Activated B cell treated with CpG ODN at 0.5 μM for 24 hours (primary cell): Measurements from ENCODE around the gene MAD1L1. TPM values are rescaled to one million over a fixed set of nuclear protein-coding genes. Genes with fewer than 3 reads are reported as not detected.
"Not testable (repeated sequence)": the region's sequence is repeated elsewhere in the genome, so short reads cannot be mapped to it uniquely, and the experiment has no call there.

ENCODE experiments used
- ATAC-seq: fragments of 200-7000 bp; cut with Tn5 transposase; one replicate; pipeline ENCODE4 v1.10.0; 2021; ENCODE audit warnings: low read depth, mild to moderate bottlenecking, moderate library complexity
- CTCF ChIA-PET: fragments of 350-600 bp; sonication (Branson Sonifier 250); formaldehyde crosslinking; loops from one replicate; lab custom pipeline; 2021; ENCODE audit warnings: antibody characterized with exemption; lab: Charles Lee
- POLR2A ChIA-PET: fragments of 350-600 bp; sonication (Branson Sonifier 250); formaldehyde crosslinking; loops from one replicate; lab custom pipeline; 2021; ENCODE audit warnings: antibody characterized with exemption; lab: Charles Lee
- DNase-seq: peaks from one replicate; pipeline ENCODE4 v3.0.0; 2022
- H3K27ac Mint-ChIP-seq: one replicate; pipeline ENCODE4 v1.8.0; 2020; ENCODE audit warnings: mixed read lengths
- H3K27me3 Mint-ChIP-seq: one replicate; pipeline ENCODE4 v1.8.0; 2021; ENCODE audit warnings: mixed read lengths
- H3K36me3 Mint-ChIP-seq: one replicate; pipeline ENCODE4 v1.8.0; 2021; ENCODE audit warnings: low read depth, mixed read lengths
- H3K4me1 Mint-ChIP-seq: one replicate; pipeline ENCODE4 v1.8.0; 2021; ENCODE audit warnings: mixed read lengths
- H3K4me3 Mint-ChIP-seq: one replicate; pipeline ENCODE4 v1.8.0; 2020; ENCODE audit warnings: mild to moderate bottlenecking, mixed read lengths
- H3K9me3 Mint-ChIP-seq: one replicate; pipeline ENCODE4 v1.8.0; 2020; ENCODE audit warnings: mixed read lengths
- intact Hi-C: fragments of 100-400 bp; cut with micrococcal nuclease; formaldehyde crosslinking; loops from one replicate; pipeline ENCODE4 v1.15.1; 2024
- total RNA-seq: library from RNA; stranded (reverse); gene quantifications from 2 replicates; pipeline ENCODE4 v1.2.3, GENCODE V29; 2022
- TF ChIP-seq, protein P1 (sequence below): fragments of 200-600 bp; IDR thresholded peaks from one replicate; pipeline ENCODE4 v1.8.0; 2022; ENCODE audit warnings: antibody characterized with exemption, mild to moderate bottlenecking

The MAD1L1 gene
- total RNA-seq, 1 donor from 2014 or later, result 54.6 TPM

DNA sequence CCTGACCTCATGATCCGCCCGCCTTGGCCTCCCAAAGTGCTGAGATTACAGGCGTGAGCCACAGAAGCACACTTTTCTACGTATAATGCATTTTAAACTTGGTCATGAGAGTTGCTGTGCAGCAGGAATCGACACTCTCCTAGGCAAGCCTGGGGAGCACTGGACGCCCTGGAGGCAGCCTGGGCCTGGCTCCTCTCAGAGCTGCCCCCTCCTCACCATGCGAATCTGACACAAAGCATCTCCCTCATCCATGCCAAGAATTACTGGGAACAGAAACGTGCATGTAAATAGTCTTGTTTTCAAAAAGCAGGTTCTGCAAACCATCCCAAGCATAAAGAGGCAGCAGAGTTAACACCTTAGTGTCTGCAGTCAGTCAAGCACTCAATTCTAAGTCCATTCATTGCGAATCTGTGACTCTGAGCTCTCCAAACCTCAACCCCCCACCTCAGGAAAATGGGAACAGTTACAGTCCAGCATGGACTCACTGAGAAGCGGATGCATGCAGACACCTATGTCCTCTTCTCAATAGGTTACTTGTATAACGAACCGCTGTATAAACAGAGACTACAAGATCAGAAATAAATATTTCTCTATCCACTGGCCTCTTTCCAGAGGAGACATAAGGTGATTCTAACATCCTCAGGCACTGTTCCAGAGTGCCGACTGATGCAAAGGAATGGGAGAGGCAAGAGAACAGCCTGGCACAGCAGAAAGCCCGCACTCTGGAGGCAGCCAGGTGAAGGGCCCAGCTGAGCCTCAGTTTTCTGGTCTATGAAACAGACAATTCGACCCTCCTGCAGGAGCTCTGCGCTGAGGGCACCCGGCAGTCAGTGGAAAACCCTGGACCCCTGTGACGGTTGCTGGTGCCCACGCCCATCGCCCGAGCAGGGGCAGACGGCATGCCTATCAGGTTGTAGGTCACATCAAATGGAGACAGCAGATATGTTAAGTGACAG is 68.9 kb downstream of the MAD1L1 start:
- peaks cover 23% of the 10 kb centered on the region for H3K36me3 Mint-ChIP-seq
- no peaks in the 10 kb centered on the region for H3K27me3 Mint-ChIP-seq
- POLR2A ChIA-PET, result no interaction called here
- ATAC-seq (no peak), DNase-seq (no peak)
- TF ChIP-seq, protein P1, sequence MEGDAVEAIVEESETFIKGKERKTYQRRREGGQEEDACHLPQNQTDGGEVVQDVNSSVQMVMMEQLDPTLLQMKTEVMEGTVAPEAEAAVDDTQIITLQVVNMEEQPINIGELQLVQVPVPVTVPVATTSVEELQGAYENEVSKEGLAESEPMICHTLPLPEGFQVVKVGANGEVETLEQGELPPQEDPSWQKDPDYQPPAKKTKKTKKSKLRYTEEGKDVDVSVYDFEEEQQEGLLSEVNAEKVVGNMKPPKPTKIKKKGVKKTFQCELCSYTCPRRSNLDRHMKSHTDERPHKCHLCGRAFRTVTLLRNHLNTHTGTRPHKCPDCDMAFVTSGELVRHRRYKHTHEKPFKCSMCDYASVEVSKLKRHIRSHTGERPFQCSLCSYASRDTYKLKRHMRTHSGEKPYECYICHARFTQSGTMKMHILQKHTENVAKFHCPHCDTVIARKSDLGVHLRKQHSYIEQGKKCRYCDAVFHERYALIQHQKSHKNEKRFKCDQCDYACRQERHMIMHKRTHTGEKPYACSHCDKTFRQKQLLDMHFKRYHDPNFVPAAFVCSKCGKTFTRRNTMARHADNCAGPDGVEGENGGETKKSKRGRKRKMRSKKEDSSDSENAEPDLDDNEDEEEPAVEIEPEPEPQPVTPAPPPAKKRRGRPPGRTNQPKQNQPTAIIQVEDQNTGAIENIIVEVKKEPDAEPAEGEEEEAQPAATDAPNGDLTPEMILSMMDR, result no peak
- H3K27ac Mint-ChIP-seq, result no peak overlapping the region
- intact Hi-C loops, result no loop called here
- H3K9me3 Mint-ChIP-seq, result no peaks in the 10 kb centered on the region
- H3K4me3 Mint-ChIP-seq, result no peak overlapping the region
- H3K4me1 Mint-ChIP-seq, result peaks cover 12% of the 10 kb centered on the region
- CTCF ChIA-PET, result no interaction called here

DNA sequence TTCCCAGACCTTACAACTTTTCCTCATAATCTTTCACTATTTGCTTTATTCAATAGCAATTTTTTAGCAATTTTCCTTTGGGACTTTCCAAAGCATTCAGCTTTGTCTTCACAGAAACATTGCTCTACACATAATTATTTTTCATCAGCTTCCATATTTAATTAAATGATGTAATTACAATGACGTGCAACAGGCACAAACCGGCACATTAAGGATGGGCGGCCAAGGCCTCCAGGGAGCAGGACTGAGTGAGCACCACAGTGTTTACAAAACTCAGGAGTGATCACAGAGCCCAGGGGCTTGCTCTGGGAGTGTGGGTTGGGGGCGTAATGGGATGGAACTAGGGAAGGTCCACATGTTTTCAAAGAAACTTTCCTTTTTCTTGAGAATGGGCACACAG is 69.8 kb downstream of the MAD1L1 start:
- Mint-ChIP-seq H3K4me3 (no peak overlapping the region), H3K9me3 (no peaks in the 10 kb centered on the region), H3K4me1 (peaks cover 12% of the 10 kb centered on the region), H3K36me3 (peaks cover 22% of the 10 kb centered on the region), H3K27me3 (no peaks in the 10 kb centered on the region), H3K27ac (no peak overlapping the region)
- intact Hi-C loops, result no loop called here
- POLR2A ChIA-PET, result no interaction called here
- CTCF ChIA-PET, result interaction anchor here (0.6 kb wide), 1 partner anchor 543 kb away, joined by 3 read pairs; no protein-coding TSS in a partner anchor
- DNase-seq (no peak), ATAC-seq (no peak)
- TF ChIP-seq, protein P1, result no peak

DNA sequence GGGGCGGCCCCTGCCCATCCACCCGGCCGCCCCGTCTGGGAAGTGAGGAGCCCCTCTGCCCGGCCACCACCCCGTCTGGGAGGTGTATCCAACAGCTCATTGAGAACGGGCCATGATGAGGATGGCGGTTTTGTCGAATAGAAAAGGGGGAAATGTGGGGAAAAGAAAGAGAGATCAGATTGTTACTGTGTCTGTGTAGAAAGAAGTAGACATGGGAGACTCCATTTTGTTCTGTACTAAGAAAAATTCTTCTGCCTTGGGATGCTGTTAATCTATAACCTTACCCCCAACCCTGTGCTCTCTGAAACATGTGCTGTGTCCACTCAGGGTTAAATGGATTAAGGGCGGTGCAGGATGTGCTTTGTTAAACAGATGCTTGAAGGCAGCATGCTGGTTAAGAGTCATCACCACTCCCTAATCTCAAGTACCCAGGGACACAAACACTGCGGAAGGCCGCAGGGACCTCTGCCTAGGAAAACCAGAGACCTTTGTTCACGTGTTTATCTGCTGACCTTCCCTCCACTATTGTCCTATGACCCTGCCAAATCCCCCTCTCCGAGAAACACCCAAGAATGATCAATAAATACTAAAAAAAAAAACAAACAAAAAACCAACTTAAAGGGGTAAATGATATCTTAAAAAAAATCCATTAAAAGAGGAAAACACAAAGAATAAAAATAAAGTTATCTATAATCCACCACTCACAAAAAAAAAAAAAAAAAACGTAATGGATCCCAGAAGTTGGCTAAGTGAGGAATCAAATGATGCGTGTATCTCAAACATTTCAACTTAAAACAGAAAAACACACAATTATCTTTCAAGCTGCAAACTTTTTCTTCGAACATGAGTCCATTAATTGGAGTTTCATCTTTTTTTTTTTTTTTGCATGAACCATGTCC is 70.5 kb downstream of the MAD1L1 start:
- DNase-seq, H3K27ac Mint-ChIP-seq, ATAC-seq, H3K4me3 Mint-ChIP-seq, H3K9me3 Mint-ChIP-seq, intact Hi-C loops, H3K27me3 Mint-ChIP-seq, POLR2A ChIA-PET: not testable (repeated sequence)
- Mint-ChIP-seq H3K4me1 (peaks cover 12% of the 10 kb centered on the region), H3K36me3 (peaks cover 23% of the 10 kb centered on the region)
- CTCF ChIA-PET, result interaction anchor here (0.6 kb wide), 1 partner anchor 544 kb away, joined by 3 read pairs; no protein-coding TSS in a partner anchor

DNA sequence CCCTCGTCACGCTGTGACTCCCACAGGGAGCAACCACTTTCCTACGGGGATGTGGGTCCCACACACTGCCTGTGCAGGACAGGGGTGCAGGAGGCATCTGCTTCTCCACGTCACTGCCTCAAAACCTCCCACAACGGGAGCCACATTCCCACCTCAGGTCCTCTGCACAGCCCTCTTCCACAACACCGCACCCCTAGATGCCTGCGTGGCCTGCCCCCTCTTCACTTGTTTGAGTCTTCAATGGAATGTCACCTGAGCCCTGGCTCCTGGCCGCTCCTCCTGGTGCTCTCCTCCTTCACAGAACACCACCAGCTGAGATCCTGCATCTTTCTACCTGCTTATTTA is 73.6 kb downstream of the MAD1L1 start:
- Mint-ChIP-seq H3K9me3 (no peaks in the 10 kb centered on the region), H3K4me3 (no peak overlapping the region), H3K4me1 (no peaks in the 10 kb centered on the region), H3K27me3 (no peaks in the 10 kb centered on the region), H3K27ac (no peak overlapping the region), H3K36me3 (peaks cover 31% of the 10 kb centered on the region)
- ChIA-PET CTCF (no interaction called here), POLR2A (no interaction called here)
- no peak for DNase-seq
- TF ChIP-seq, protein P1, result no peak
- intact Hi-C loops, result loop anchor here (5.0 kb wide), 1 partner anchor 57 kb away; no protein-coding TSS in a partner anchor
- ATAC-seq, result no peak

DNA sequence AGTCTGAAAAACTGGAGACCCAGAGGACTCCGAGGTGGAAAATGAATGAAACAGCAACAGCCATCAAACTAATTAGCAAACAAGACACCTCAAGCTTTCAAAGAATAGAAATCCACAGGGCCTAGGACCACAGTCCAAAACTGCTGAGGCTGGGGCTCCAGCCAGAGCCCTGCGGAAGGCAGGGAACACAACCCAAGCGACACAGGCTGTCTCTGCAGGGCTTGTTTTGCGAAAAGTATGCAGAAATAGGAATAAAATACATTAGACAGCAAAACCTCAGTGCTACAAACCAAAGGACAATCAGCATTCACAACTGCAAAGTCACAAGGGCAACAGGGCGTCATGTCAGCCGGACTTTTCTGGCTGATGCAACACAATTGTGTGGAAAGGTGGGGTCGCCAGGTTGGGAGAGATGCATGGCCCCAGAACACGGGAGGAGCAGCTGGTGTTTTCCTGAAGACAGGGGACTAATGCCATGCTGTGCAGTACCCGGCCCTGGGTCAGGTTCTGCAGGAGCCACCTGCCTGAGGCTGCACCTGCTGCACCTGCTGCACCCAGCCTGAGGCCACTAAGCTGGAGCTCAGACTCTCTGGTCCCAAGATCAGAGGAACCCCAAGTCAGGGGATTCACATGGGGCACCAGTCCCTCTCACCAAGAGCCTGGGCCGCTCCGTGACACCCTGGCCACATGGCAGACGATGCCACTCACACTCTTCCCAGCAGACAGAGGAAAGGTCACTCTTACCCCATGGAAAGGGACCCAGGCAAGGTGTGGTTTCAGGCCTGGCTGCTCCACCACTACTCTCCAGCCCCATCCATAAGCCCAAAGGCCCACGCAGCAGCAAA is 74.2 kb downstream of the MAD1L1 start:
- CTCF ChIA-PET, result no interaction called here
- Mint-ChIP-seq H3K27me3 (no peaks in the 10 kb centered on the region), H3K27ac (no peak overlapping the region), H3K36me3 (peaks cover 34% of the 10 kb centered on the region), H3K4me3 (no peak overlapping the region), H3K4me1 (no peaks in the 10 kb centered on the region), H3K9me3 (no peaks in the 10 kb centered on the region)
- intact Hi-C loops, result loop anchor here (5.0 kb wide), 1 partner anchor 56 kb away; no protein-coding TSS in a partner anchor
- ATAC-seq (no peak), DNase-seq (no peak)
- POLR2A ChIA-PET, result no interaction called here
- TF ChIP-seq, protein P1, result no peak
